Liver (tissue), 3 donors: ENCODE data around the gene HOXD4.

Experiments
- JUND ChIP-seq, 2 donors: IDR thresholded peaks; 2 replicates each; pipeline ENCODE4 v1.6.1; 2016; ENCODE audit warnings: antibody characterized with exemption in 2 of 2
- RAD21 ChIP-seq, 2 donors: IDR thresholded peaks; 2 replicates each; pipeline ENCODE4 v1.6.1; 2016; ENCODE audit warnings: antibody characterized with exemption in 2 of 2, mild to moderate bottlenecking in 2 of 2
- REST ChIP-seq: IDR thresholded peaks from 2 replicates; pipeline ENCODE4 v1.6.1; 2016; ENCODE audit warnings: antibody characterized with exemption, mild to moderate bottlenecking
- SP1 ChIP-seq: IDR thresholded peaks from 2 replicates; pipeline ENCODE4 v1.6.1; 2018; ENCODE audit warnings: antibody characterized with exemption, mild to moderate bottlenecking
- ZBTB33 ChIP-seq: IDR thresholded peaks from 2 replicates; pipeline ENCODE4 v1.6.1; 2016; ENCODE audit warnings: antibody characterized with exemption
- TF ChIP-seq, protein P1 (sequence below): fragments of 150-350 bp; IDR thresholded peaks from 2 replicates; pipeline ENCODE4 v1.5.1; 2017; ENCODE audit warnings: improper control_type of control experiment, low read depth, low read length; ENCODE audit not compliant: missing input control
- donor health status: healthy.
- donor health status: healthy.

DNA sequence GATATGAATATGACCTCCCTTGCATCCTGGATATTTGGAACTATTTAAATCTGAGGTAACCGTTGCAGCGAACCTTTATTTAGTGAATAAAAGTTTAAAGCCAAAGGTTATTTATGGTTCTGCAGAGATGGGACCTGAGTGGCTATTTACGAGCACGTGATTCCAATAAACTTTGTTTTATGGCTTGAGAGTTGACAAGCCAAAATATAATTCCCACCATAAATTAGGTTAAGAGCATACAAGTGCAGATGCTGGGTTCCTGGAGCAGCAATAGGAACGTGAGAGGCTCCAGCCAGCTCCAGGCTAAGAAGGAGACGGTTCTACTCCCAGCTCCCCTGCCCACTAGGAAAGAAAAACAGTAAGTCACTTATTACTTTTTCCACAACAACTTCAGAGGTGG is 5.2 kb upstream of the HOXD4 start:
- TF ChIP-seq, protein P1, sequence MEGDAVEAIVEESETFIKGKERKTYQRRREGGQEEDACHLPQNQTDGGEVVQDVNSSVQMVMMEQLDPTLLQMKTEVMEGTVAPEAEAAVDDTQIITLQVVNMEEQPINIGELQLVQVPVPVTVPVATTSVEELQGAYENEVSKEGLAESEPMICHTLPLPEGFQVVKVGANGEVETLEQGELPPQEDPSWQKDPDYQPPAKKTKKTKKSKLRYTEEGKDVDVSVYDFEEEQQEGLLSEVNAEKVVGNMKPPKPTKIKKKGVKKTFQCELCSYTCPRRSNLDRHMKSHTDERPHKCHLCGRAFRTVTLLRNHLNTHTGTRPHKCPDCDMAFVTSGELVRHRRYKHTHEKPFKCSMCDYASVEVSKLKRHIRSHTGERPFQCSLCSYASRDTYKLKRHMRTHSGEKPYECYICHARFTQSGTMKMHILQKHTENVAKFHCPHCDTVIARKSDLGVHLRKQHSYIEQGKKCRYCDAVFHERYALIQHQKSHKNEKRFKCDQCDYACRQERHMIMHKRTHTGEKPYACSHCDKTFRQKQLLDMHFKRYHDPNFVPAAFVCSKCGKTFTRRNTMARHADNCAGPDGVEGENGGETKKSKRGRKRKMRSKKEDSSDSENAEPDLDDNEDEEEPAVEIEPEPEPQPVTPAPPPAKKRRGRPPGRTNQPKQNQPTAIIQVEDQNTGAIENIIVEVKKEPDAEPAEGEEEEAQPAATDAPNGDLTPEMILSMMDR = no peak
- TF ChIP-seq RAD21 (IDR thresholded peaks at IDR 0.05) = no peak
- no peak for TF ChIP-seq REST
- no peak for TF ChIP-seq SP1
- TF ChIP-seq ZBTB33 = no peak
- TF ChIP-seq JUND (IDR thresholded peaks at IDR 0.05) = no peak
